KG1 (cell line): ENCODE measurements around the gene PDX1.

Source experiments
- DNase-seq: peaks from one replicate; lab custom pipeline; 2025; lab: John Stamatoyannopoulos, UW

Gene PDX1

DNA sequence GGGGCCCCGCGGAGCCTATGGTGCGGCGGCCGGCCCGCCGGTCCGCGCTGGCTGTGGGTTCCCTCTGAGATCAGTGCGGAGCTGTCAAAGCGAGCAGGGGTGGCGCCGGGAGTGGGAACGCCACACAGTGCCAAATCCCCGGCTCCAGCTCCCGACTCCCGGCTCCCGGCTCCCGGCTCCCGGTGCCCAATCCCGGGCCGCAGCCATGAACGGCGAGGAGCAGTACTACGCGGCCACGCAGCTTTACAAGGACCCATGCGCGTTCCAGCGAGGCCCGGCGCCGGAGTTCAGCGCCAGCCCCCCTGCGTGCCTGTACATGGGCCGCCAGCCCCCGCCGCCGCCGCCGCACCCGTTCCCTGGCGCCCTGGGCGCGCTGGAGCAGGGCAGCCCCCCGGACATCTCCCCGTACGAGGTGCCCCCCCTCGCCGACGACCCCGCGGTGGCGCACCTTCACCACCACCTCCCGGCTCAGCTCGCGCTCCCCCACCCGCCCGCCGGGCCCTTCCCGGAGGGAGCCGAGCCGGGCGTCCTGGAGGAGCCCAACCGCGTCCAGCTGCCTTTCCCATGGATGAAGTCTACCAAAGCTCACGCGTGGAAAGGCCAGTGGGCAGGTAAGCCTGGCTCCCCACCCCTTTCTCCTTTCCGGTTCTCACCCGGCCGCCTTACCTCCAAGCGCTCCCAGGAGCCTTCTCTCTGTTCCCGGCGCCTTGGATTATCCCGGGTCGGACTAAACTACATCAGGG lies at the start of gene PDX1:
PDX1 (plus strand) TSS at position 67 of the 743 bp plus-strand sequence; CDS start at position 206, 139 bp downstream.
- DNase-seq = no peak

DNA sequence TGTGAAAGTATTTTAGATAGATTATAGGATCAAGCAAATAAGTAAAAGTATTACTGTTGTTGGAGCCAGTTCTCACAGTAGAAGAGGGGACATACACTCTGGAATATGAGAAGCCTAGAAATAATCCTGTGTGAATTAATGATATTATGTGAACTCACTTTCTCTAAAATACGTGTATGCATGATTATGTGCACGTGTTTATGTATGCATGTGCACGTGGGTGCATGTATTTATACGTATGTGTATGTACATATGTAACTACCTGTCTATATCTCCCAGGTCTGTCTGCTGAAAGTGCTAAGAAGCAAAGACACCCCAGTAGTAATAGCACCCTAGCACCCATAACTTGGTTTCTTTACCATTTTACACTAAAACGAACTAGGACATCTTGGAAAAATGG lies 41.5 kb upstream of the PDX1 start:
- DNase-seq = no peak

DNA sequence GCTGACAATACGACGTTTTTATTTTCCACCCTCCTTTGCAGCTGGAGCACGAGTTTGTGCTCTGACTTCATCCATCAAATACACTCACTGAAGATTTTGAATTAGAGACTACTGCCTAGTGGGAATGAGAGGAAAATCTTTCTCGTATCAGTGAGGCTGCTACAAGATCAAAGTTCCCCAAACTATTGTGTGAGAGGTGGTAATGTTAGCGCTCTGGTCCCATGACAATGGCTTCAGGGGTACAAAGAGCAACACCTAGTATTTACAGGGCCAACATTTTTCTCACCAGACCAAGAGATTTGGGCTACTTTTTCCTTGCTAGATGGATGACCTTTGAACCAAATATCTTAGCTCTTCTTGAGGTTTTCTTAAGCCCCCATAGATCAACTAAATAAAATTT lies 30.3 kb upstream of the PDX1 start:
- no peak for DNase-seq

DNA sequence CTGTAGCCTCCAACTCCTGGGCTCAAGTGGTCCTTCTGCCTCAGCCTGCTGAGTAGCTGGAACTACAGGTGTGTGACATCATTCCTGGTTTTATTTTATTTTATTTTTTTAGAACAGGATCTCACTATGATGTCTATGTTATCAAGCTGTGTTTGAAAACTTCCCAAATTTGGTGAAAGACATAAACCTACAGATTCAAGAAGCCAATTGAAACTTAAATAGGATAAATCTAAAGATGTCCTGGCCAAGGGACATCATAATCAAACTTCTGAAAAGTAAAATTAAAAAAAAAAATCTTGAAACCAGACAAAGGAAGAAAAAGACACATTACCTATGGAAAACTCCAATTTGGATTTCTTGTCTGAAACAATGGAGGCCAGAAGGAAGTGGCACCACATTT lies 23.1 kb upstream of the PDX1 start:
- no peak for DNase-seq

DNA sequence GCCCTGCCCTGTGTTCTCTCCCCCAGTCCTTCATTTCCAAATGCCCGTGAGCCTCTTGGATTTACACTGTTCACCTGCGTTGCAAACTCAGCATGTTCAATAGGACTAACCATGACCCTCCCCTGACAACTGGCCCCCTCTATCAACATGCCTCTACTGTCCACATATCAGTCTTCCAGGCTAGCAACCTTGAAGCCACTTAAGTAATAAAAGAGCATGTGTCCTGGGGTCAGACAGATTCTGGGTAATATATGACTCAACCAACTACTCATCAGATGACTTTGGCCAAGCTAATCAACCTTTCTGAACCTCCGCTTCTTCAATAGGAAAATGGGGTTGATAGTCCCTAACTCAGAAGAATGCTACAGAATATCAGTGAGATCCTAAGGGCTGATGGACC lies 15.1 kb upstream of the PDX1 start:
- DNase-seq = no peak

DNA sequence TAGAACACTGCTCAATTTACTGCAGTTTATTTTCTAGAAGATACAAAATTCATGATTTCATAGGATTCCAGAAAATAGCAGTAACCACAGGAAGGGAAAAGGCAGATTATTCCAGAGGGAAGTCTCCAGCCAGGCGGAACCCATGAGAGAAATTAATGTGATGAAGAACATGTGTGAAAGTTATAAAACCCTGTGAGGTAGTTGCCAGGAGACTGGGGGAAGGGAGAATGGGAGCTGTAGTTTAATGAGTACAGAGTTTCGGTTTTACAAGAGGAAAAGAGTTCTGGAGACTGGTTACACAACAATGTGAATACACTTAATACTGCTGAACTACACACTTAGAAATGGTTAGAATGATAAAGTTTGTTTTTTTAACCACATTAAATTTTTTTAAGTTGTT lies 14.2 kb upstream of the PDX1 start:
- no peak for DNase-seq

DNA sequence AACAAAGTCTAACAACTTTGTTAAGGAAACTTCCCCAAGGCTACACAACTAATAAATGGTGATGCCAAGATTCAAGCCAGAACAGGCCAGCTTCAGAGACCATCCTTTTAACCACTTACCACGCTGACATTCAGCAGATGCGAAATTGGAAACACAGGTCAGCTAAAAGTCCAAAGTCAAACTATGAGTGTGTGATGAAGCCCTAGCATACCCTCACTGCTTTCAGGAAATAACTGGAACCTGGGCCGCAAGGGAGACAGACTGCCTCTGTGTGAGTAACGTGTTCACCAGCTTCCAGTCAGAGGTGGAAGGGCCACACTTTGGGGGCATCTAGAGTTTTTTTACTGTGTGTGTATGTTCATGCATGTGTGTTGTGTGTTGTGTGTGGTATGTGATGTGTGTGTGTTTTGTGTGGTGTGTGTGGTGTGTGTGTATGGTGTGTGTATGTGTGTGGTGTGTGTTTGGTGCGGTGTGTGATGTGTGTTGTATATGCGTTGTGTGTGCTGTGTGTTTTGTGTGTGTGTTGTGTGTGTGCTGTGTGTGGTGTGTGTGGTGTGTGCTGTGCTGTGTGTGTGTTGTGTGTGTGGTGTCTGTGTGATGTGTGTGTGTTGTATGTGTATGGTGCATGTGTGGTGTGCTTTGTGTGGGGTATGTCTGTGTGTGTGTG lies 12.5 kb upstream of the PDX1 start:
- no peak for DNase-seq

DNA sequence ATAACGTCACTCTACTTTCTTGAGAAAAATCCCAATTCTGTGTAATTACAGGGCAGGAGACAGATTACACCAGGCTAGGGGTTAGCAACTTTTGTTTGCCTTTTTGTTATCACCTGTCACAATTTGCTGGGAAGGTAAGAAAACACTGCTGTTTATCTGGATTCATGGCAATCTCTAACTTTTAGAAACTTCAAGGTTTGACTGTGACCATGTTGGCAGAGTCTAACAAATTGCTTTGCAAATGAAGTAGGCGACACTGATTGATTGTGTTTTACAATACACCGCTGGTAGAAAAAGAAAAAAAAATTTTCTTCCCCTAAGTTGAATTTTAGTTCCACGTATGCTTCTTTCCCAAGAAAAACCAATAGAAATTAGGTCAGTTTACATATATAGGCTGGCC lies 10.4 kb upstream of the PDX1 start:
- DNase-seq = no peak

DNA sequence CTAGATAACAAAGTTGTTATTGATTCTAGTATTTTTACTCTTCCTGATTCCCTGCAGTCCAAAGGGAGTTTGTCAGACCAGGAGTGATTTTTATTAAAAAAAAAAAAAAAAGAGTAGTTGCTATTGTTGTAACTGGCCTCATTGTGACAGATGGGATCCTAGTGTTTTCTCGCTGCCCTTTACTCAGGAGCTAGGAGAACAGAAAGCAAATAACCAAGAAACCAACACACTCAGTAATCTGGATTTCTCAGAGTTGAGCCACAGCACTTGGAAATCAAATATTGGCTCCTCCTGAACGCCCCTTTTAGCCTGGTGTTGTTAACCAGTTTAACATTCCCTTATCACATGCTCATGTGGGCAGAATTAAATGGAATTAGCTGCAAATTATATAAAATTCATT lies 8.3 kb upstream of the PDX1 start:
- DNase-seq = no peak

DNA sequence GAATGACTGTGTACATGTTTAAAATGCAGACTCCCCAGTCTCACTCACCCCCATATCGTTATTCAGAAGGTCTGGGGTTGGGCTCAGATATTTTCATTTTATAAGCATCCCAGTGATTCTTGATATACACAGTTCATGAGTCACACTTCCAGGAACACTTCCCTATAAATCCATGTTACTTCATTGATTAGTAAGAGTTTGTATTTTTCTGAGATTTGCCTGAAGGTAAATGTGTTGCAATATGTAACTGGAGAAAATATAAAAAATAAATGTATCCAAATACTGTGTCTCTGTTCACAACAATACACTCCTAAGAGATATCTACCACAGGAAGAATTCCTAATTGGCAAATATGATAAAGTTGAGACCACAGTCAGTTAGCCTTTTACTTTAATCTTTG lies 6.6 kb upstream of the PDX1 start:
- no peak for DNase-seq

DNA sequence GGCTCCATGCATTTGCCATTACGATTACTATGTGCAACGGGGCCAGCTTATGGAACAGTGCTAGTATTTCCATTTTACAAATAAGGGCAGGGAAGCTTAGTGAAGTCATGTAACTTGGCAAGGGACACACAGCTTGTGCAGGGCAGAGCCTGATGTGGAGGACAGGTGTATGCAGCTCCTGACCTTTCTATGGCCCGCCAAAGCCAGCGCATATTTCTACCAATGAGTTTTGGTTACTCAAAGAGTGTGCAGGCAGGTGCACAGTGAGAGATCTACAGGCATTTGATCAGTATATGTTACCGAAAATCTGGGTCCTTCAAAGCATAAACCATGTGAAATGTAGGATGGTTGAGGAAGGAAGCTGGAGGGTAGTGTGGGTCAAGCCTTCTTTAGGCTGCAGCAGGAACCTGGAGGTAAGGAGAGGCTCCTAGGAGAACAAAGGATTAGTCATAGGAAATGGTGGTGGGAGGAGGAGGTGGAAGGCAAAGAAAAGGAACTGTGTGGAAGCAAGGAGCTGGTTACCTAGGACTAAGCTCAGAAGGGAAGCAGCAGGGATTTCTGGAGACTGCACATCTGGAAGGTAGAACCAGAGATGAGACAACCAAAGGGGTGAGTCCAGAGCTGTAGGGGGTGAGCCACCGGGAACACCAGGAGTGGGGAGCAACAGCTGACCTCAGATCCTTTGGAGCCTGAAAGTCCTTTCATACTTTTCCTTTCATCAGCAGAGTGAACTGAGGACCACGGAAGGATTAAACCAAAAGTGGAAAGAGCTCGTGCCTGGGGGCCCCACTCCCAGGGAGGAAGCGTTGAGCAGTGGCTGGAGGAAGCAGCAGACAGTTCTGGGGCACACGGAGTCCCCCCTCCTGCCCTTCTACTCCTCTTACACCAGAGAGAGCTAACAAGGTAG lies 4.2 kb upstream of the PDX1 start:
- DNase-seq = no peak

DNA sequence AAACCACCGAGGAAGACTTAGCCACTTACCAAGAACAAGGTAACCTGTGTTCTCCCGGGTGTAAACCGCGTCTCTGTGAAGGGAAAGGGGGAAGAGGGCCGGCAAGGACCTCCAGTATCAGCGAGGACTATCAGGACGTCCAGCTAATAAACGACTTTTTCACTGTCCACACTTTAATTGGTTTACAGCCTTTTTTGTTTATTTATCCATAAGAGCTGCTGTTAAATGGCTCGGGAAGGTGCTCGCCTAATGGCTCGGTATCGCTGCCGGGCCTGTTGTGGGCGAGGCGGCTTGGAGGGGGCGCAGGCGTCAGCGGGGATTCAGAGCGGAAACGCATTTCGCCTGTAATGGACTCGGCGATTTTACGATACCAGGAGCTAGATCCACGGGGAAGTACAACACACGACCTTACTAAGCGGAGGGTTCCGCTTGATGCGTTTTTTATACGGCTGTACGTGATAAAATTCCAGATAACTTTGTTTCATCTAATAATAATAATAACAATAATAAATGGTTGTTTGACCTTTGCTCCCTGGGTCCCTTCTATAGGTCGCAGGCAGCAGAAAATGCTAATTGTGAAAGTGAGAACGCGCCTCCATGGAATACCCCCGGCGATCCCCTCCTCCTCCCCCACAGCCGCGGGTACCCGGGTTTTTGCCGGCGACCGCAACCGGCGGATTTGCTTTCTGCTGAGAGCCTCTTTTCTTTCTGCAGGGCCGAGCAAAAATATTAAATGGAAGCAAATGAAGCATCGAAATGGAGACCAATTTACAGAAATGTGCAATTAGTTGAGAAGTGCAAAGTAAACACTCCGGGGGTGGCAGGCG lies 2.5 kb upstream of the PDX1 start:
- DNase-seq = no peak

DNA sequence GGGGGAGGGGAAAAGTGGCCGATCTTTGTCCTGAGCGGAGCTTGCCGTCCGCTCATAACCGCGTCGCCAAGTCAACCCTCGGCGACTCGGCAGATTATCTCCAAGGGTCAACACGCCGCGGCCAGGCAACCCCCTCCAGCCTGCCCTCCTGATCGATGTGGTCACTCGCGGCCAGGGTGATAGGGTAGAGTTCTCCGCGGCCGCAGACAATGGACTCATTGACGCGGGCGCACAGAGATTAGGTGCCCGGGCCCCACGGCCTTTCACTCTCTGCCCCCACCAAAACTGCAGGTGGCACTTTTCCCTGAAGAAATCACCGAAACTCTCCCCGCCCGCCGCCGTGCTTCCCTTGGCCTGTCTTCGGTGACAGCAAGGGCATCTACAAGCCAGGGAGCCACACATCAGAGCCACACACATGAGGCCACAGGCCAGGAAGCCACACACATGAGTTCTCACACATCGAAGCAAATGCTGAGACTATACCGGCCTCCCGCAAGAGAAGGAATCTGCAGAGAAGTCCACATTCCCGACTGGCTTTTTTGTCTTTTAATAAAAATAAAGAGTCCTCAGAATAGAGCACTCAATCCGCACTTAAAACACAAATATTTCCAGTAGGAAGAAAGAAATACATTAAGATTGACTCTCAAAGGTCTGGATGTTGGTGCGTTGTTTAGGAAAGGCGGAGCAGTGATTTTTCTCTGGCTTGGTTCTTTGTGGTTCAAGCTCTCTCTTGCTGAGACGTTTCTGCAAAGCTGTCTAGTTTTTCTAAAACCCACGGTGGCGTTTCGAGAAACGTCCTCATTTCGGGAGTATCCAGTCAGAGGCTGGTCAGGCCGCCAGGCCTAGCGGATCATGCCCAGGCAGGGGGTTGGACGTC lies 1.5 kb upstream of the PDX1 start:
- DNase-seq = no peak

DNA sequence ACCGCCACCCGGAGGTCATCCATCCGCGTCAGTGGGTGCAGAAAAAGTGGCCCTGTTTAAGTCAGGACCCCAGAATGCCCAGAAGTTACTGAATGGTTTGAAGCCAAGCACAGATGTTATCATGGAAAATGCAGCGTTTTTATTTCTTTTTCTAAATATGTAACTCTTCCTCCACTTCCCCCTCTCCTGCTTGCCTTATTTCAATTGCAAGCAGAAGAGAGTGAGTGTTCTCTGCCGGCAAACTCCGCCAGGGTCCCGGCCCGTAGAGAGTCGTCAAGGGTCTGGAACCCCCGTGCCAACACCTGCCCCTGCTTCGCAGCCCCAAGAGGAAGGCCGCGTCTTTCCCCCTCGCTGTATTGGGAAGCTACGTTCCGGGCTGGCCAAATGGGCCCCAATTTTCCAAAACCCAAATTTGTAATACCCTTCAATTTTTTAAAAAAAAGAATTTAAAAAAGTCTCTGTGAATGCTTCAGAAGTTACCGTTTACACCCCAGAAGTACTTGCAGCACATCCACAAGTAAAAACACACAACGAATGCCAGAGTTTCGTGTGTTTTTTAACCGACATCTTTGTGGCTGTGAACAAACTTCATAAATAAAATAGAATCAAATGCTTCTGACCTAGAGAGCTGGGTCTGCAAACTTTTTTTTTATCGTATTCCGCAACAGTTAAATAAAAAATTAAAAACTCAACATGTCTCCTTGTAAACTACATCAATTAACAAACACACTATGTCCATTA lies 712 bp upstream of the PDX1 start:
- DNase-seq = no peak

DNA sequence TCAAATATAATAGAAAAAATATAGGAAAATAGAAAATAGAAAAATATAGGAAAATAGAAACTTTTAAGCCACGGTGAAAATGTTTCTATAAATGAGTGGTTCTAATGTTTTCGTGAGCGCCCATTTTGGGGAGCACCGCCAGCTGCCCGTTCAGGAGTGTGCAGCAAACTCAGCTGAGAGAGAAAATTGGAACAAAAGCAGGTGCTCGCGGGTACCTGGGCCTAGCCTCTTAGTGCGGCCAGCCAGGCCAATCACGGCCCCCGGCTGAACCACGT lies 204 bp upstream of the PDX1 start:
- no peak for DNase-seq

DNA sequence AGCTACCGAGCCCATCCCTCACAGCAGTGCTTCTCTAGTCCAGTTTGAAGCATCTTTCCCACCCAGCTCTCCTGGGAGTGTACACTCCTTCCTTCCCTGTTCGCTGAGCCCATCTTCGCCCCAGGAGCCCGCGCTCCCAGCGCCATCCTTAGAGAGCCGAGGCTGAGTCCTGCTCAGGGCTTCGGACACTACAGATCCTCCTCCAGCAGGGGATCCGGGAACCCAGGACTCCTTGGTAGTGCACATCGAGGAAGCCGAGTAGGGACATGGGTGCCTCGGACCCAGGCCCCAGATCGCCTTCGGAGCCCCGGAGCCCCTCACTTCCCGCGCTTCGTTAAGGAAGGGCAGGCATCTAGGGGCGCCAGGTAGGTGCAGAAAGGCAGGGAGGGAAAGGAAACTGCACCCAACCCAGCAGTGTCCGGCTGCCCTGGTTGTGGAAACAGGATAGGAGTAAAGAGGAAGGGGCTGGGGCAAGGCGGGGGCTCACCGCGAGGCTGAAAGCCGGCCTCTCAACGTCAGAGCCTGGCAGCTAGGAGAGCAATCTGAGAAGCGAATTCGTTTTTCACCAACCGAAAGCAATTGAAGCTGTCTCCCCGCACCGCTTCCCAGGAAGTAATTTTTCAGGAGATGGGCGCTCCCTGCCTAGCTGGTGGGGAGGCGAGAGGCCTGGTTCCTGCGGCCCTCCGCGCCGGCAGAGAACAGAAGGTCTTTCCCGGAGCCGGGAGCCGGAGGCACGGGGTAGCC lies 1.0 kb downstream of the PDX1 start:
- DNase-seq = no peak

DNA sequence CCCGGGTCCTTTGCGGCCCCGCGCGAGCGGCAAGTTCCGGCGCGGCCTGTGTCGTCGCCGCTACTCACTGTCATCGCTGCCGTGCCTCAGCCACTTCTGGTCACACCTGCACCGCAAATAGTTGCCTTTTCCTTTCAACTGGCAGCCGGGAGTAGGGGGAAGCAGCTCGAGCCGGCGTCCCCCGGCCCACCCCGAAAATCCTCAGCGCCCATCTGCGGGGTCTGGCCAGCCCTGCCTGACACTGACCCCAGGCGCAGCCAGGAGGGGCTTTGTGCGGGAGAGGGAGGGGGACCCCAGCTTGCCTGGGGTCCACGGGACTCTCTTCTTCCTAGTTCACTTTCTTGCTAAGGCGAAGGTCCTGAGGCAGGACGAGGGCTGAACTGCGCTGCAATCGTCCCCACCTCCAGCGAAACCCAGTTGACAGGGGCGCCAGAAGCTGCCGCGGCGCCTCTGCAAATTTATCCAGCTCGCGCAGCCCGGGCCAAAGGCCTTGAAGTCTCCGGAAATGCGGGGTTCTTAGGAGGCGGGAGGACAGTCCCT lies 1.7 kb downstream of the PDX1 start:
- no peak for DNase-seq

DNA sequence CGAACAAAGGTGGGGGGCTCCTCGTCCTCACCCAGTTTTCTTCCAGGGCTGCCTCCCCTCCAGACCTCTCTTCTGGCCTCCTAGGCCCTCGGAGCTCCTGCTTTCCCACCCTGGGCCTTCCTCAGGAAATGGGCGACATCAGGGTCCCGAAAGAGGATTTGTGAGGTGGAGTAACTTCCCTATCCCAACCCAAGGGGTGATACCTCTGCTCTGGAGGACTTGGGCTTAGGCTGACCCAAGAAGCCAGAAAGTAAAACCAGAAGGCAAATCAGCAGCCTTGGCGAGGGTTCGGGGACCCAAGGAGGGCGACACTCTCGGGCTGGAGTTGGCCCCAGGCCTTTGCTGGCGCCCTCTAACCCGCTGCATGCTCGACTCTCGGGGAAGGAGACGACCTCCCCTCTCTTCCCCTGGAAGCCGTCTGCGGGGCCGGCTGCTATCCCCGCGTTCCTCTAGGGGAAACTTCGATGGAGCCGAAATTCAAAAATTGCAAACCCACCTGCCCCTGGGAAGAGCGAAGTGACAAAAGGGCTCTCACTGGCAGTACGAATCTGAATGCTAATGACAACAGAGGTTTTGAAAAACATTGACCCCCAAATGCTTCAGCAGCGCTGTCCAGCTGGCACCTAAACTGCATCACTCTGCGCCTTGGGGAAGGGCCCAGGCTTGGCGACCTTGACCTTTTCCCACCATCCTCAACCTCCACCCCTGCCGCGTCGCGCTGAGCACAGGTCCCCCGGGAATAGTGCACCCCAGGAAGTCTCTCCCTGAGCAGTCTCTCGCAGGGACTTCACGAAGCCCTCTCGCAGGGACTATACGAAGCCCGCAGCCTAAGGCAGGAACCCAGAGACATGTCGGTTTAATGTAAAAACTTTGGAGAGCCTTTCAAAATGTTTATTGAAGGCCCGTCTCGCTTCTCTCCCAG lies 2.4 kb downstream of the PDX1 start:
- no peak for DNase-seq
